Natural killer cell (primary cell): ENCODE results near the gene SLC34A3. TPM values are rescaled to one million over a fixed set of nuclear protein-coding genes. Genes with fewer than 3 reads are reported as not detected.

Experiments
- ATAC-seq, 3 donors: fragments of 150-1000 bp in 2 of 3; fragments of 200-7000 bp in 1 of 3; cut with Tn5 transposase; 1 replicate in 1 of 3; 2 replicates in 2 of 3; pipeline ENCODE4 v1.10.0; 2021; ENCODE audit warnings: mild to moderate bottlenecking in 2 of 3, moderate library complexity in 2 of 3
- DNase-seq, 2 donors: peaks; one replicate each; pipeline versions ENCODE4 v3.0.0 to v3.0.0-alpha.2; 2013 to 2021; ENCODE audit warnings: mixed read lengths in 1 of 2
- H3K27ac ChIP-seq: one replicate; pipeline ENCODE4 v1.5.1; 2013; ENCODE audit warnings: mild to moderate bottlenecking, low read length
- H3K27me3 ChIP-seq: one replicate; pipeline ENCODE4 v1.6.1; 2013; ENCODE audit warnings: low read length; ENCODE audit not compliant: control insufficient read depth, insufficient read depth
- H3K36me3 ChIP-seq: one replicate; pipeline ENCODE4 v1.6.1; 2013; ENCODE audit warnings: low read length; ENCODE audit not compliant: control insufficient read depth, insufficient read depth
- H3K4me1 ChIP-seq: one replicate; pipeline ENCODE4 v1.6.1; 2013; ENCODE audit warnings: low read length; ENCODE audit not compliant: control insufficient read depth, insufficient read depth
- H3K4me3 ChIP-seq: one replicate; pipeline ENCODE4 v1.5.1; 2013; ENCODE audit warnings: low read length
- H3K9me3 ChIP-seq: one replicate; pipeline ENCODE4 v1.6.1; 2013; ENCODE audit warnings: low read length; ENCODE audit not compliant: control insufficient read depth, insufficient read depth
- H3K27ac Mint-ChIP-seq, 2 donors: one replicate each; pipeline ENCODE4 v1.8.0; 2022; ENCODE audit warnings: mild to moderate bottlenecking in 2 of 2, mixed read lengths in 2 of 2, moderate library complexity in 1 of 2
- H3K27me3 Mint-ChIP-seq, 2 donors: one replicate each; pipeline ENCODE4 v1.8.0; 2022; ENCODE audit warnings: low read depth in 2 of 2, mixed read lengths in 2 of 2
- H3K36me3 Mint-ChIP-seq: one replicate; pipeline ENCODE4 v1.8.0; 2022; ENCODE audit warnings: mixed read lengths
- H3K4me1 Mint-ChIP-seq, 2 donors: one replicate each; pipeline ENCODE4 v1.8.0; 2022; ENCODE audit warnings: mixed read lengths in 2 of 2
- H3K4me3 Mint-ChIP-seq: one replicate; pipeline ENCODE4 v1.8.0; 2022; ENCODE audit warnings: mild to moderate bottlenecking, moderate library complexity, mixed read lengths
- H3K9me3 Mint-ChIP-seq, 2 donors: one replicate each; pipeline ENCODE4 v1.8.0; 2022; ENCODE audit warnings: mixed read lengths in 2 of 2
- CTCF ChIP-seq: fragments of 200-600 bp; IDR thresholded peaks from one replicate; pipeline ENCODE4 v1.8.0; 2022; ENCODE audit warnings: antibody characterized with exemption
- WGBS: methylation state at CpG from one replicate; pipeline ENCODE4 v1.1.7; 2013; ENCODE audit warnings: missing lambda C conversion rate; ENCODE audit not compliant: insufficient coverage; 5-methylcytosine and 5-hydroxymethylcytosine counted together
- intact Hi-C: fragments of 100-400 bp; cut with micrococcal nuclease; formaldehyde crosslinking; loops from one replicate; pipeline ENCODE4 v1.14.2; 2022
- total RNA-seq, 4 donors: library from RNA; stranded (reverse); fragments of 120-200 nt in 1 of 4; gene quantifications; one replicate each; pipeline versions ENCODE4 v1.2.3 to v1.2.4, GENCODE V29; 2013 to 2022

The SLC34A3 gene
- total RNA-seq, 3 donors from 2014 or later (not counting 1 experiment from before 2014, with no cell fraction given): not detected

DNA sequence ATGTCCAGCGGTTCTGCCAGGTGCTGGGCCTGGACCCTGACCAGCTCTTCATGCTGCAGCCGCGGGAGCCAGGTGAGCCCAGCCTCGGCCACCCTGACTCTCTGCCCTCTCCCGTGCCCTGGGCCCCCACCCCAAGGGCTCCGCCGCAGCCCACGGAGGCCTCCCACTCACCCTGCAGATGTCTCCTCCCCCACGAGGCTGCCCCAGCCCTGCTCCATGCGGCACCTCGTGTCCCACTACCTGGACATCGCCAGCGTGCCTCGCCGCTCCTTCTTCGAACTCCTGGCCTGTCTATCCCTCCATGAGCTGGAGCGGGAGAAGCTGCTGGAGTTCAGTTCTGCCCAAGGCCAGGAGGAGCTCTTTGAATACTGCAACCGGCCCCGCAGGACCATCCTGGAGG is 16.1 kb upstream of the SLC34A3 start:
- Histone ChIP-seq H3K27ac (no peak overlapping the region), H3K4me3 (no peak overlapping the region), H3K9me3 (no peaks in the 10 kb centered on the region), H3K36me3 (no peaks in the 10 kb centered on the region), H3K27me3 (no peaks in the 10 kb centered on the region), H3K4me1 (no peaks in the 10 kb centered on the region)
- H3K27me3 Mint-ChIP-seq: no peaks in the 10 kb centered on the region
- ATAC-seq (no peak), DNase-seq (no peak)
- no peak overlapping the region for H3K27ac Mint-ChIP-seq
- intact Hi-C loops: no loop called here
- H3K36me3 Mint-ChIP-seq: no peaks in the 10 kb centered on the region
- TF ChIP-seq CTCF: no peak
- no peak overlapping the region for H3K4me3 Mint-ChIP-seq
- peaks cover 3 to 6% of the 10 kb centered on the region in 2 donors for H3K4me1 Mint-ChIP-seq
- H3K9me3 Mint-ChIP-seq: no peaks in the 10 kb centered on the region
- 96% methylated on average over 19 of the region's 19 CpGs for WGBS

DNA sequence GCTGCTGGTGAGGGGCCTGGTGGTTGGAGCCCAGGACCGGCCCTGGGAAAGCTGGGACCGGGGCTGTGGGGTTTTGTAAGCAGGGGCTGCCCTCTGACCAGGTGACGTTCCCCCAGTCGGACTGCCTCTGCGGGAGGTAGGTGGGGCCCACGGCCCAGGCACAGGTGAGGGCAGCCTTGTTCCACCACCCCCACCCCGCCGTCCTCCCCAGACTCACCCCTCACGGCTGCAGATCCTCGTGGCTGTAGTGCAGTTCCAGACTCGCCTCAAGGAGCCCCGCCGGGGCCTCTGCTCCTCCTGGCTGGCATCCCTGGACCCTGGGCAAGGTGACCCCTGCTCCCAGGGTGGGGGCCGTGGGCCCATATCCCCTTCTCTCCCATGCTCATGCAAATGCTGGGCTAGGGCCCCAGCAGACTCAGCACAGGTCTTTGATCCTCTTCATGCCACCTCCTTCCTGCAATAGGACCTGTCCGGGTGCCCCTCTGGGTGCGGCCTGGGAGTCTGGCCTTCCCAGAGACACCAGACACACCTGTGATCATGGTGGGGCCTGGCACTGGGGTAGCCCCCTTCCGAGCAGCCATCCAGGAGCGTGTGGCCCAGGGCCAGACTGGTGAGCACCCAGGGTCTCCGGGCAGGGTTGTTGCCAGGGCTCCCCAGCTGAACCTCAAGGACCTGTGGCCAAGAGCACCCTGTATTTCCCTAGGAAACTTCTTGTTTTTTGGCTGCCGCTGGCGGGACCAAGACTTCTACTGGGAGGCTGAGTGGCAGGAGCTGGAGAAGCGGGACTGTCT is 15.3 kb upstream of the SLC34A3 start:
- Histone ChIP-seq H3K36me3 (no peaks in the 10 kb centered on the region), H3K27ac (no peak overlapping the region), H3K4me3 (no peak overlapping the region), H3K9me3 (no peaks in the 10 kb centered on the region), H3K27me3 (no peaks in the 10 kb centered on the region), H3K4me1 (no peaks in the 10 kb centered on the region)
- WGBS: 96% methylated on average over 22 of the region's 22 CpGs
- no peaks in the 10 kb centered on the region for H3K9me3 Mint-ChIP-seq
- no peaks in the 10 kb centered on the region for H3K36me3 Mint-ChIP-seq
- H3K4me3 Mint-ChIP-seq: no peak overlapping the region
- no peak overlapping the region for H3K27ac Mint-ChIP-seq
- DNase-seq (no peak), ATAC-seq (no peak)
- no peak for TF ChIP-seq CTCF
- no peaks in the 10 kb centered on the region for H3K27me3 Mint-ChIP-seq
- H3K4me1 Mint-ChIP-seq: peaks cover 3 to 6% of the 10 kb centered on the region in 2 donors
- intact Hi-C loops: no loop called here

GRCh38 chr9:137216188-137216965 is 14.3 kb upstream of the SLC34A3 start:
- Mint-ChIP-seq H3K9me3 (no peaks in the 10 kb centered on the region), H3K4me3 (no peak overlapping the region), H3K36me3 (no peaks in the 10 kb centered on the region), H3K4me1 (no peaks in the 10 kb centered on the region), H3K27me3 (no peaks in the 10 kb centered on the region), H3K27ac (no peak overlapping the region)
- H3K36me3 ChIP-seq: no peaks in the 10 kb centered on the region
- no peak overlapping the region for H3K27ac ChIP-seq
- H3K9me3 ChIP-seq: no peaks in the 10 kb centered on the region
- no peak for TF ChIP-seq CTCF
- H3K4me1 ChIP-seq: no peaks in the 10 kb centered on the region
- no peaks in the 10 kb centered on the region for H3K27me3 ChIP-seq
- 97% methylated on average over 30 of the region's 30 CpGs for WGBS
- DNase-seq (no peak), ATAC-seq (no peak)
- H3K4me3 ChIP-seq: no peak overlapping the region
- intact Hi-C loops: no loop called here
